Natural killer cell treated with Interleukin-12 subunit alpha and Interleukin-12 subunit beta and Interleukin-15 and Interleukin-18, amount 100 ng/mL, for 72 hours (primary cell): ENCODE results near the gene C1QA. TPM values are rescaled to one million over a fixed set of nuclear protein-coding genes. Genes with fewer than 3 reads are reported as not detected.

Source experiments
- ATAC-seq, 2 donors: fragments of 150-1000 bp; cut with Tn5 transposase in 1 of 2; sonication (Bioruptor Pico), chemical (Tn5 transposase) in 1 of 2; 2 replicates each; pipeline ENCODE4 v1.10.0; 2021
- DNase-seq: peaks from one replicate; pipeline ENCODE4 v3.0.0; 2022; ENCODE audit warnings: low spot score
- H3K27ac Mint-ChIP-seq, 2 donors: 1 replicate in 1 of 2; 2 replicates in 1 of 2; pipeline ENCODE4 v1.8.0; 2022; ENCODE audit warnings: mixed read lengths in 2 of 2, mild to moderate bottlenecking in 1 of 2, moderate library complexity in 1 of 2
- H3K27me3 Mint-ChIP-seq, 2 donors: 1 replicate in 1 of 2; 2 replicates in 1 of 2; pipeline ENCODE4 v1.8.0; 2022; ENCODE audit warnings: mixed read lengths in 2 of 2
- H3K36me3 Mint-ChIP-seq: one replicate; pipeline ENCODE4 v1.8.0; 2022; ENCODE audit warnings: mixed read lengths
- H3K4me1 Mint-ChIP-seq, 2 donors: 1 replicate in 1 of 2; 2 replicates in 1 of 2; pipeline ENCODE4 v1.8.0; 2022; ENCODE audit warnings: low read depth in 2 of 2, mixed read lengths in 2 of 2, mild to moderate bottlenecking in 1 of 2
- H3K4me3 Mint-ChIP-seq: one replicate; pipeline ENCODE4 v1.8.0; 2022; ENCODE audit warnings: mixed read lengths
- H3K9me3 Mint-ChIP-seq: 2 replicates; pipeline ENCODE4 v1.8.0; 2022; ENCODE audit warnings: mixed read lengths
- total RNA-seq, 2 donors: library from RNA; stranded (reverse); gene quantifications; one replicate each; pipeline ENCODE4 v1.2.3, GENCODE V29; 2022

Gene C1QA
- total RNA-seq, 2 donors from 2014 or later: not detected

GRCh38 chr1:22619798-22620197, 16.6 kb upstream of the C1QA start:
- H3K27ac Mint-ChIP-seq: no peak overlapping the region
- H3K4me3 Mint-ChIP-seq: no peak overlapping the region
- peaks cover 13 to 17% of the 10 kb centered on the region in 2 donors for H3K27me3 Mint-ChIP-seq

GRCh38 chr1:22621761-22622160, 14.7 kb upstream of the C1QA start:
- no peak overlapping the region for H3K27ac Mint-ChIP-seq
- ATAC-seq (no peak), DNase-seq (peak; percentile 2)
- H3K36me3 Mint-ChIP-seq: no peaks in the 10 kb centered on the region
- H3K9me3 Mint-ChIP-seq: no peaks in the 10 kb centered on the region
- no peak overlapping the region for H3K4me3 Mint-ChIP-seq
- no peaks in the 10 kb centered on the region for H3K4me1 Mint-ChIP-seq
- H3K27me3 Mint-ChIP-seq: peaks cover 13 to 18% of the 10 kb centered on the region in 2 donors

More at GRCh38 chr1:22619798-22620197, 16.6 kb upstream of the C1QA start:
- DNase-seq (peak; percentile 15), ATAC-seq (no peak)
- no peaks in the 10 kb centered on the region for H3K36me3 Mint-ChIP-seq
- no peaks in the 10 kb centered on the region for H3K4me1 Mint-ChIP-seq
- H3K9me3 Mint-ChIP-seq: no peaks in the 10 kb centered on the region

GRCh38 chr1:22625262-22625925, 11.0 kb upstream of the C1QA start:
- Mint-ChIP-seq H3K4me3 (no peak overlapping the region), H3K27ac (no peak overlapping the region), H3K9me3 (no peaks in the 10 kb centered on the region), H3K27me3 (peaks cover 30 to 39% of the 10 kb centered on the region in 2 donors), H3K36me3 (no peaks in the 10 kb centered on the region), H3K4me1 (no peaks in the 10 kb centered on the region)
- DNase-seq (peak; percentile 50), ATAC-seq (peak in 1 of 2 donors; percentile 6)

GRCh38 chr1:22626237-22627157, 9.9 kb upstream of the C1QA start:
- peak; percentile 31 for DNase-seq
- no peaks in the 10 kb centered on the region for H3K36me3 Mint-ChIP-seq
- no peak overlapping the region for H3K27ac Mint-ChIP-seq
- peak in 1 of 2 donors; percentile 18 for ATAC-seq
- no peak overlapping the region for H3K4me3 Mint-ChIP-seq
- no peaks in the 10 kb centered on the region for H3K4me1 Mint-ChIP-seq
- peaks cover 32 to 44% of the 10 kb centered on the region in 2 donors for H3K27me3 Mint-ChIP-seq
- no peaks in the 10 kb centered on the region for H3K9me3 Mint-ChIP-seq

GRCh38 chr1:22627331-22627730, 9.1 kb upstream of the C1QA start:
- DNase-seq (no peak), ATAC-seq (no peak)
- Mint-ChIP-seq H3K27me3 (peaks cover 33 to 49% of the 10 kb centered on the region in 2 donors), H3K9me3 (no peaks in the 10 kb centered on the region), H3K4me3 (no peak overlapping the region), H3K27ac (no peak overlapping the region), H3K36me3 (no peaks in the 10 kb centered on the region), H3K4me1 (no peaks in the 10 kb centered on the region)

- Mint-ChIP-seq H3K9me3 (no peaks in the 10 kb centered on the region), H3K27me3 (peaks cover 31 to 49% of the 10 kb centered on the region in 2 donors), H3K36me3 (no peaks in the 10 kb centered on the region), H3K4me3 (no peak overlapping the region), H3K27ac (no peak overlapping the region), H3K4me1 (peaks cover 0 to 3% of the 10 kb centered on the region in 2 donors)
- DNase-seq: no peak
- no peak for ATAC-seq
These were observed 7.6 kb upstream of the C1QA start for GRCh38 chr1:22628698-22629444.

GRCh38 chr1:22629886-22630285, 6.5 kb upstream of the C1QA start:
- Mint-ChIP-seq H3K36me3 (no peaks in the 10 kb centered on the region), H3K4me1 (peaks cover 0 to 3% of the 10 kb centered on the region in 2 donors), H3K27me3 (peaks cover 31 to 40% of the 10 kb centered on the region in 2 donors), H3K4me3 (no peak overlapping the region), H3K9me3 (no peaks in the 10 kb centered on the region), H3K27ac (no peak overlapping the region)
- DNase-seq: no peak
- no peak for ATAC-seq

- peaks cover 26 to 31% of the 10 kb centered on the region in 2 donors for H3K27me3 Mint-ChIP-seq
- DNase-seq: no peak
- no peaks in the 10 kb centered on the region for H3K36me3 Mint-ChIP-seq
- no peak overlapping the region for H3K27ac Mint-ChIP-seq
- H3K4me1 Mint-ChIP-seq: peaks cover 0 to 3% of the 10 kb centered on the region in 2 donors
- ATAC-seq: peak in 1 of 2 donors; percentile 32
- no peak overlapping the region for H3K4me3 Mint-ChIP-seq
- no peaks in the 10 kb centered on the region for H3K9me3 Mint-ChIP-seq
These were observed 2.5 kb upstream of the C1QA start for GRCh38 chr1:22633697-22634463.

- H3K4me1 Mint-ChIP-seq: peaks cover 0 to 3% of the 10 kb centered on the region in 2 donors
- no peak overlapping the region for H3K4me3 Mint-ChIP-seq
- no peaks in the 10 kb centered on the region for H3K9me3 Mint-ChIP-seq
- no peak for DNase-seq
- peaks cover 11 to 16% of the 10 kb centered on the region in 2 donors for H3K27me3 Mint-ChIP-seq
- no peak for ATAC-seq
- no peaks in the 10 kb centered on the region for H3K36me3 Mint-ChIP-seq
- H3K27ac Mint-ChIP-seq: no peak overlapping the region
These were observed 992 bp upstream of the C1QA start for GRCh38 chr1:22635436-22635835.

GRCh38 chr1:22636927-22637326, 499 bp downstream of the C1QA start:
- ATAC-seq (peak in 1 of 2 donors; percentile 29), DNase-seq (no peak)
- no peak overlapping the region for H3K4me3 Mint-ChIP-seq
- peaks cover 7% of the 10 kb centered on the region in 2 donors for H3K27me3 Mint-ChIP-seq
- no peak overlapping the region for H3K27ac Mint-ChIP-seq
- peaks cover 0 to 3% of the 10 kb centered on the region in 2 donors for H3K4me1 Mint-ChIP-seq
- H3K36me3 Mint-ChIP-seq: no peaks in the 10 kb centered on the region
- no peaks in the 10 kb centered on the region for H3K9me3 Mint-ChIP-seq

- Mint-ChIP-seq H3K27me3 (peaks cover 7% of the 10 kb centered on the region in 2 donors), H3K27ac (no peak overlapping the region), H3K9me3 (no peaks in the 10 kb centered on the region), H3K36me3 (no peaks in the 10 kb centered on the region), H3K4me1 (peaks cover 0 to 3% of the 10 kb centered on the region in 2 donors), H3K4me3 (no peak overlapping the region)
- DNase-seq (no peak), ATAC-seq (no peak)
These were observed 1.5 kb downstream of the C1QA start for GRCh38 chr1:22637907-22638445.

- H3K4me1 Mint-ChIP-seq: peaks cover 0 to under 1% of the 10 kb centered on the region in 2 donors
- H3K27me3 Mint-ChIP-seq: peaks cover 7% of the 10 kb centered on the region in 2 donors
- no peak overlapping the region for H3K27ac Mint-ChIP-seq
- no peaks in the 10 kb centered on the region for H3K36me3 Mint-ChIP-seq
- DNase-seq: no peak
- no peak overlapping the region for H3K4me3 Mint-ChIP-seq
- no peaks in the 10 kb centered on the region for H3K9me3 Mint-ChIP-seq
- ATAC-seq: no peak
These were observed 2.2 kb downstream of the C1QA start for GRCh38 chr1:22638476-22639234.
